Peyer's patch (tissue), 4 donors: ENCODE measurements around the gene PGM2. TPM values are rescaled to one million over a fixed set of nuclear protein-coding genes. Genes with fewer than 3 reads are reported as not detected.

ENCODE experiments used
- DNase-seq, 3 donors: peaks; one replicate each; pipeline ENCODE4 v3.0.0-alpha.2; 2017 to 2019
- H3K27ac ChIP-seq, 4 donors: fragments of 200-600 bp; sonication (generic); one replicate each; pipeline ENCODE4 v1.5.1; 2016 to 2019
- H3K27me3 ChIP-seq, 2 donors: fragments of 200-600 bp; sonication (generic); one replicate each; pipeline ENCODE4 v1.5.1; 2019
- H3K36me3 ChIP-seq, 3 donors: fragments of 200-600 bp; sonication (generic); one replicate each; pipeline ENCODE4 v1.5.1; 2016 to 2019
- H3K4me1 ChIP-seq, 4 donors: fragments of 200-600 bp; sonication (generic); one replicate each; pipeline ENCODE4 v1.5.1; 2016 to 2019
- H3K4me3 ChIP-seq, 4 donors: fragments of 200-600 bp; sonication (generic); 1 replicate in 3 of 4; 2 replicates in 1 of 4; pipeline ENCODE4 v1.5.1; 2016 to 2019; ENCODE audit warnings: mild to moderate bottlenecking in 1 of 4
- H3K9me3 ChIP-seq, 4 donors: fragments of 200-600 bp; sonication (generic); one replicate each; pipeline ENCODE4 v1.5.1; 2016 to 2019; ENCODE audit warnings: mild to moderate bottlenecking in 1 of 4
- POLR2A ChIP-seq, 2 donors: fragments of 450-650 bp; IDR thresholded peaks; one replicate each; pipeline ENCODE4 v1.5.1; 2017; ENCODE audit warnings: antibody characterized with exemption in 2 of 2, mild to moderate bottlenecking in 2 of 2, moderate library complexity in 2 of 2
- total RNA-seq, 4 donors: library from RNA; depleted of rRNA; stranded (reverse); fragments of >200 nt; gene quantifications; one replicate each; pipeline ENCODE4 v1.1.0, GENCODE V29; 2016
- TF ChIP-seq, protein P1 (sequence below), 6 experiments: fragments of 450-650 bp in 4 of 6; fragments of 200-600 bp in 2 of 6; sonication (generic) in 1 of 6; IDR thresholded peaks; one replicate each; pipeline ENCODE4 v1.5.1; 2017 to 2019; ENCODE audit warnings: antibody characterized with exemption in 6 of 6, mild to moderate bottlenecking in 3 of 6, moderate library complexity in 1 of 6

The PGM2 gene
- total RNA-seq, 4 donors from 2014 or later = 11.3 to 27.2 (median 16.5) TPM

DNA sequence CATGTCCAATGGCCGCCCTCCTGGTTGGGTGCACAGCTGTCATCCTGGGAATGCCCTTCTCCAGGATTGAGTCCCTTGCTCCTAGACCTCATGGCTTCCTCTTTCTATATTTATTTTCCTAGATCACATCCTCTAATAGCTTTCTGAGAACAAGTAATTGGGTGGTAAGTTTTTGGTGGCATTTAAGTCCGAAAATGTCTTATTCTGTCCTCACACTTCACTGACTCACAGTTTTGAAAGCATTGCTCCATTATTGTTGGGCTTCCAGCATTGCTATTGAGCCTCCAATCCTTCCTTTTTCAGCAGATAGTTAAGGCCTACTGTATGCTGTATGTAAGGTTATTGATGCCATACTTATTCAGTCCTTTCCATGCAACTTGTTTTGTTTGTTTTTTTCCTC lies 25.9 kb downstream of the PGM2 start:
- Histone ChIP-seq H3K4me3 (no peak overlapping the region), H3K27me3 (no peaks in the 10 kb centered on the region), H3K9me3 (no peaks in the 10 kb centered on the region), H3K36me3 (peaks cover 0 to 49% (median 0%) of the 10 kb centered on the region in 3 donors), H3K4me1 (no peaks in the 10 kb centered on the region), H3K27ac (no peak overlapping the region)
- no peak for TF ChIP-seq POLR2A (IDR thresholded peaks at IDR 0.05)
- TF ChIP-seq, protein P1, sequence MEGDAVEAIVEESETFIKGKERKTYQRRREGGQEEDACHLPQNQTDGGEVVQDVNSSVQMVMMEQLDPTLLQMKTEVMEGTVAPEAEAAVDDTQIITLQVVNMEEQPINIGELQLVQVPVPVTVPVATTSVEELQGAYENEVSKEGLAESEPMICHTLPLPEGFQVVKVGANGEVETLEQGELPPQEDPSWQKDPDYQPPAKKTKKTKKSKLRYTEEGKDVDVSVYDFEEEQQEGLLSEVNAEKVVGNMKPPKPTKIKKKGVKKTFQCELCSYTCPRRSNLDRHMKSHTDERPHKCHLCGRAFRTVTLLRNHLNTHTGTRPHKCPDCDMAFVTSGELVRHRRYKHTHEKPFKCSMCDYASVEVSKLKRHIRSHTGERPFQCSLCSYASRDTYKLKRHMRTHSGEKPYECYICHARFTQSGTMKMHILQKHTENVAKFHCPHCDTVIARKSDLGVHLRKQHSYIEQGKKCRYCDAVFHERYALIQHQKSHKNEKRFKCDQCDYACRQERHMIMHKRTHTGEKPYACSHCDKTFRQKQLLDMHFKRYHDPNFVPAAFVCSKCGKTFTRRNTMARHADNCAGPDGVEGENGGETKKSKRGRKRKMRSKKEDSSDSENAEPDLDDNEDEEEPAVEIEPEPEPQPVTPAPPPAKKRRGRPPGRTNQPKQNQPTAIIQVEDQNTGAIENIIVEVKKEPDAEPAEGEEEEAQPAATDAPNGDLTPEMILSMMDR (IDR thresholded peaks at IDR 0.05) = no peak
- no peak for DNase-seq

DNA sequence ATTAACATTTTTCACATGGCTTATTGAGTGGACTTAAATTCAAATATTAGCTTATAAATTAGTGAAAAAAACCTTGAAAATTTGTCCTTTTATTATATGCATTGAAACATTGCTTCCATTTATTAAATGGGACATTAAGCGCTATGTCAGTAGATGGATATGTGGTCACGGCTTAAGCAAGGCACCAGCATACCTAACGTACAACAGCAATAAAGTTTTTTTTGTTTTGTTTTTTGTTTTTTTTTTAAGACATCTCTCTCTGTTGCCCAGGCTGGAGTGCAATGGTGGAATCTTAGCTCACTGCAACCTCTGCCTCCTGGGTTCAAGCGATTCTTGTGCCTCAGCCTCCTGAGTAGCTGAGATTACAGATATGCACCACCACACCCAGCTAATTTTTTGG lies 31.6 kb downstream of the PGM2 start:
- TF ChIP-seq, protein P1 (IDR thresholded peaks at IDR 0.05) = no peak
- no peak for TF ChIP-seq POLR2A (IDR thresholded peaks at IDR 0.05)
- Histone ChIP-seq H3K9me3 (no peaks in the 10 kb centered on the region), H3K4me1 (no peaks in the 10 kb centered on the region), H3K27ac (no peak overlapping the region), H3K27me3 (no peaks in the 10 kb centered on the region), H3K36me3 (peaks cover 0 to 43% (median 0%) of the 10 kb centered on the region in 3 donors), H3K4me3 (no peak overlapping the region)
- DNase-seq = no peak

DNA sequence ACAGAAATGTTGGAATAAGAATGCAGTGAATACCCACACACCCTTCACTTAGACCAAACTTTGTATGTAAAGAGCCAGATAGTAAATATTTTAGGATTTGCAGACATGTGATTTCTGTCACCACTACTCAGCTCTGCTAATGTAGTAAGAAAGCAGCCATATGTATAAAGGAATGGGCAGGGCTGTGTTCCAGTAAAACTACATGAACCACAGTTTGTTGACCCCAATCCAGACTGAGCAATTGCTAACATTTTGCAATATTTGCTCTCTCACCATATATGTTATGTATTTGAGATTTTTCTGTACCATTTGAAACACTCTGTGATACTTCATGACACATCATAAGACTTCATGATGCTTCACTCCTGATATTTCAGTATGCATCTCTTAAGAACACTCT lies 32.4 kb downstream of the PGM2 start:
- H3K36me3 ChIP-seq = peaks cover 0 to 44% (median 0%) of the 10 kb centered on the region in 3 donors
- TF ChIP-seq, protein P1 (IDR thresholded peaks at IDR 0.05) = no peak
- TF ChIP-seq POLR2A (IDR thresholded peaks at IDR 0.05) = no peak
- no peak overlapping the region for H3K27ac ChIP-seq

DNA sequence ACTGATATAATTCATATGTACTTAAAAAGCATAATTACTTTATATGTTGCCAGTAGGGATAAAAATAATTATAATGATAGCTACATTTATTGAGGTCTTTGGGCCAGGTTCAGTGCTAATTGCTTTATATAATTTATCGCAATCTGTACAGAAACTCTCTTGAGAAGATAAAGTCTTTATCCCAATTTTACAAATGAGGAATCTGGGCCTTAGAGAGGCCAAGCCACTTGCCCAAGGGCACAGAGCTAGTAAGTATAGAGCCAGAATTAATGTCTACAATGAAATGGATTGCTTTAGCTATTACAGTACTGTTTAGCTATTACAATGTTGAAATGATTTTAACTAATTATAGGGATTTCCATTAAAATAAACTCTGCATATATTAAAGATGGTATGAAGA lies 33.8 kb downstream of the PGM2 start:
- DNase-seq = no peak
- H3K4me3 ChIP-seq = no peak overlapping the region
- H3K4me1 ChIP-seq = peaks cover 0 to 4% (median 0%) of the 10 kb centered on the region in 4 donors
- no peaks in the 10 kb centered on the region for H3K27me3 ChIP-seq
- TF ChIP-seq, protein P1 (IDR thresholded peaks at IDR 0.05) = no peak
- TF ChIP-seq POLR2A (IDR thresholded peaks at IDR 0.05) = no peak
- no peaks in the 10 kb centered on the region for H3K9me3 ChIP-seq
- H3K27ac ChIP-seq = no peak overlapping the region
- H3K36me3 ChIP-seq = peaks cover 0 to 42% (median 0%) of the 10 kb centered on the region in 3 donors

More for the DNA sequence above, 32.4 kb downstream of the PGM2 start:
- DNase-seq = no peak
- Histone ChIP-seq H3K9me3 (no peaks in the 10 kb centered on the region), H3K27me3 (no peaks in the 10 kb centered on the region), H3K4me1 (no peaks in the 10 kb centered on the region), H3K4me3 (no peak overlapping the region)

DNA sequence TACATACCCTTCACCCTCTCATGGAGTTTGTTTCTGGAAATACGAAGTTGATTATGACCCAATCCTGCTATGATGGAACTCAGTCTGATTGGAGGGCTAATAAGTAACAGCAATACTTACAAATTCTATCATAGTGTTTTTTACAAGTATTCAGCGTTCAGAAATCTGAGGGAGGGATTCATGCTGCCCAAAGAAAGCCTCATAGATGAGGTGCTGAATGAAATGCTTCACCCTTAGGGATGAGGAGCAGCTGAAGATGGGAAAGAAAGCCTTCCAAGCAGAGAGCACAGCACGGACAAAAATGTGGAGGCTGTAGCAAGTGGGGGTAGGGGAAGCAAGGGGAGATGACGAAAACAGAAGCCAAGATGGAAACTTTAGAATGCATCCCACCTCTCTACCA lies 36.5 kb downstream of the PGM2 start:
- TF ChIP-seq, protein P1 (IDR thresholded peaks at IDR 0.05) = no peak
- TF ChIP-seq POLR2A (IDR thresholded peaks at IDR 0.05) = no peak
- Histone ChIP-seq H3K4me3 (no peak overlapping the region), H3K36me3 (peaks cover 0 to 28% (median 0%) of the 10 kb centered on the region in 3 donors), H3K9me3 (no peaks in the 10 kb centered on the region), H3K27ac (no peak overlapping the region), H3K27me3 (no peaks in the 10 kb centered on the region), H3K4me1 (peaks cover 0 to 4% (median 0%) of the 10 kb centered on the region in 4 donors)
- DNase-seq = no peak

DNA sequence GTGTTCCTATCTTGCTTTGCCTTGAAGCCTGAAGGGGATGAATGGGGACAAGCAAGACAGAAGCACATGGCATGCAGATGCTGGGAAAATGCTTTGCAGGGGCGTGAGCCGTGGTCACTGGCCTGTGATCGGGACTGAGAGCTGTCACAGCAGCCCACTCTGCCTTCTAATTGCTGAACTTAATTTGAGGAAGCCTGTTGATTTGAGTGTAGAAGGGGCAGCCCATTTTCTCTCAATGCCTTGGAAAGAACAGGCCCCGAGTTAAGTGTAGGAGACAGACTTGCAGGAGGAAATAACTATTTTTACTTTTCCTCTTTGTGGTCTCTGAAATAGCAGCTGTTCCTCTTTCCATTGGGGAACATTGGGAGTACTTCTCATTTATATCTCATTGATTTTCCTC lies 38.3 kb downstream of the PGM2 start:
- Histone ChIP-seq H3K9me3 (no peaks in the 10 kb centered on the region), H3K4me1 (peaks cover 0 to 4% (median 0%) of the 10 kb centered on the region in 4 donors), H3K27me3 (no peaks in the 10 kb centered on the region), H3K36me3 (peaks cover 0 to 26% (median 0%) of the 10 kb centered on the region in 3 donors), H3K4me3 (no peak overlapping the region), H3K27ac (no peak overlapping the region)
- no peak for TF ChIP-seq POLR2A (IDR thresholded peaks at IDR 0.05)
- TF ChIP-seq, protein P1 (IDR thresholded peaks at IDR 0.05) = no peak
- no peak for DNase-seq
